ENCODE data around the gene ENO2. TPM values are rescaled to one million over a fixed set of nuclear protein-coding genes. Genes with fewer than 3 reads are reported as not detected.
"Not testable (repeated sequence)": the region's sequence is repeated elsewhere in the genome, so short reads cannot be mapped to it uniquely, and the experiment has no call there.

The ENO2 gene
- total RNA-seq, 1 donor from 2014 or later, result 120 TPM

DNA sequence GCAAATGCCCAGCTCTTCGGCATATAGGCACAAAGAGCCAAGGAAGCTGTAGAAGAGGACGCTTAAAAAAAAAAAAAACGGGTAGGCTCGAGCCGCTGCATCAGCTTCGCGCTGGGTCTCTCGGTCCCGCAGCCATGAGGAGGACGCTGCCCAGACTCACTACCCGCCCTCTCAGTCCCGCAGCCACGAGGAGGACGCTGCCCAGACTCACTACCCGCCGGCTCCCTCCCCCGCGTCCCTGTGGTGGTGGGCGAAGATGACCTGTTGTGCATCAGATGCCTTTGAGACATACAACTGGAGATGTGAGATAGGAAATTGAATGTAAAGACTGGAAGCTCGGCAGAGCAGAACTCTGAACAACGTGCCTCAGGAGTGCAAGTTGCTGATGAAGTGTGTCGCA, 29.8 kb upstream of the ENO2 start:
- intact Hi-C loops (cut with micrococcal nuclease), result no loop called here

DNA sequence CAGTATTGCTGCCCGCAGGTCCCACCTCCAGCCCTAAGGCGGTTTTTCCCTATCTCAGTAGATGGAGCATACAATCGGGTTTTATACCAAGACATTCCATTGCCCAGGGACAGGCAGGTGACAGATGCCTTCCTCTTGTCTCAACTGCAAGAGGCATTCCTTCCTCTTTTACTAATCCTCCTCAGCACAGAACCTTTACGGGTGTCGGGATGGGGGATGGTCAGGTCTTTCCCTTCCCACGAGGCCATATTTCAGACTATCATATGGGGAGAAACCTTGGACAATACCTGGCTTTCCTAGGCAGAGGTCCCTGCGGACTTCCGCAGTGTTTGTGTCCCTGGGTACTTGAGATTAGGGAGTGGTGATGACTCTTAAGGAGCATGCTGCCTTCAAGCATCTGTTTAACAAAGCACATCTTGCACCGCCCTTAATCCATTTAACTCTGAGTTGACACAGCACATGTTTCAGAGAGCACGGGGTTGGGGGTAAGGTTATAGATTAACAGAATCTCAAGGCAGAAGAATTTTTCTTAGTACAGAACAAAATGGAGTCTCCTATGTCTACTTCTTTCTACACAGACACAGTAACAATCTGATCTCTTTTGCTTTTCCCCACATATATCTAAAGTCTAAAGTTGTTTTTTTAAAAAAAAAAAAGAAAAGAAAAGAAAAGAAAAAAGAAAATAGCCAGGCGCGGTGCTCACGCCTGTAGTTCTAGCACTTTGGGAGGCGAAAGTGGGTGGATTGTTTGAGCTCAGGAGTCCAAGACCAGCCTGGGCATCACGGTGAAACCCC, 28.0 kb upstream of the ENO2 start:
- intact Hi-C loops (cut with micrococcal nuclease), result not testable (repeated sequence)

GRCh38 chr12:6887460-6887859, 26.9 kb upstream of the ENO2 start:
- intact Hi-C loops (cut with micrococcal nuclease), result no loop called here

DNA sequence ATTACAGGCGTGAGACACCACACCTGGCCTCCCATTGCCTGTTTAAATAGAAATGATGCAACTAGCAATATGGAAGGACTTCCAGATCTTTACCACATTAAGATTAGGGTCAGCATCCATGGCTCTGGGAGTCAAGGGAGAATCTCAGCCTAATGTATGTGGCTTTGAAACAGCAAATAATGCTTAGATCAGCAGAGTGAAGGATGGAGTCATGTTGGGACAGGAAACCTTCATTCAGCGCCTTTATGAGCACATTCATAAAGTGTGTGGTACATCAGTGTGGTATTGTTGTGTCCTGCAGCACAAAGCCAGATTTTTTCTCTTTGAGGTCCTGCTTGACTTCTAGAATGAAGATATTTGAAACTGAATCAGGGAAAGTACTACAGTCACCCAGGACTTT, 26.0 kb upstream of the ENO2 start:
- intact Hi-C loops (cut with micrococcal nuclease), result no loop called here

GRCh38 chr12:6888794-6889193, 25.6 kb upstream of the ENO2 start:
- intact Hi-C loops (cut with micrococcal nuclease), result not testable (repeated sequence)

- intact Hi-C loops (cut with micrococcal nuclease), result loop anchor here (2.0 kb wide), 1 partner anchor 69 kb away; no protein-coding TSS in a partner anchor
Measured at GRCh38 chr12:6889775-6890573, 24.4 kb upstream of the ENO2 start.

GRCh38 chr12:6890789-6891645, 23.4 kb upstream of the ENO2 start:
- intact Hi-C loops (cut with micrococcal nuclease), result loop anchor here (1.0 to 2.0 kb wide), 6 partner anchors 13 to 68 kb away; partner anchors contain the start of genes ENO2, LRRC23, SPSB2 and TPI1

DNA sequence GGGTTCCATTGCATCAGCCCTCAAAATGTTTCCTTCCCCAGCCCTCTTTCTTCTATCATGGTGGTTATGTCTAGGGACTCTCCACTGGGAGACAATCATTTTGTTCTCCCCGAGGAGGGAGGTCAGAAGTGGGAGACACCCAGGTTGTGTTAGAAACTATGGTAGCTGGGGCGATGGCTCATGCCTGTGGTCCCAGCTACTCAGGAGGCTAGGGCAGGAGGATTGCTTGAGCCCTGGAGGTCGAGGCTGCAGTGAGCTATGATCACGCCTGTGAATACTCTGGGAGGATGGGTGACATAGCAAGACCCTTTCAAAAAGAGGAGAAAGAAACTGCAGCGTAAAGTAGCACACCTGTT, 22.8 kb upstream of the ENO2 start:
- intact Hi-C loops (cut with micrococcal nuclease), result loop anchor here (1.0 to 2.0 kb wide), 6 partner anchors 13 to 67 kb away; partner anchors contain the start of genes ENO2, LRRC23, SPSB2 and TPI1

- intact Hi-C loops (cut with micrococcal nuclease), result not testable (repeated sequence)
Measured at GRCh38 chr12:6892683-6893082, 21.7 kb upstream of the ENO2 start.

- intact Hi-C loops (cut with micrococcal nuclease), result no loop called here
Measured at GRCh38 chr12:6894321-6894720, 20.1 kb upstream of the ENO2 start.

GRCh38 chr12:6896846-6897435, 17.4 kb upstream of the ENO2 start:
- intact Hi-C loops (cut with micrococcal nuclease), result no loop called here

GRCh38 chr12:6899427-6899826, 15.0 kb upstream of the ENO2 start:
- intact Hi-C loops (cut with micrococcal nuclease), result no loop called here

- intact Hi-C loops (cut with micrococcal nuclease), result no loop called here
Measured at GRCh38 chr12:6899837-6900519, 14.4 kb upstream of the ENO2 start.

DNA sequence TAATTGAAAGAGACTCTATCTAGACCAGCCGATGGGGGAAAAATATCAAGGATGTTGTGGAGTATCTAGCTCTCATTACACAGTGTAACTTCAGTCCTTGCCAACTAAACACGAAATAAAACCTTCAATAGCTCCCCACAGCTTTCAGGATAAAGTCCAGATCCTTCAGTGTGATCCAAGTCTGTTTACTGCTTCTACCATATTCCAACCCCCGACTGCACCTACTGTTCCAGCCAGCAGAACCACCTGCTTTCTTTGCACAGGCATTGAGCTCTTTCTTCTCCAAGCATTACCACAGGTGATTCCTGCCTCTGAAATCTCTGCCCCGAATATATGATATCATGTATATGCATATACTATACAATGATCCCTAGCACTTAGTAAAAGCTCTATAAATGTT, 11.9 kb upstream of the ENO2 start:
- intact Hi-C loops (cut with micrococcal nuclease), result no loop called here

DNA sequence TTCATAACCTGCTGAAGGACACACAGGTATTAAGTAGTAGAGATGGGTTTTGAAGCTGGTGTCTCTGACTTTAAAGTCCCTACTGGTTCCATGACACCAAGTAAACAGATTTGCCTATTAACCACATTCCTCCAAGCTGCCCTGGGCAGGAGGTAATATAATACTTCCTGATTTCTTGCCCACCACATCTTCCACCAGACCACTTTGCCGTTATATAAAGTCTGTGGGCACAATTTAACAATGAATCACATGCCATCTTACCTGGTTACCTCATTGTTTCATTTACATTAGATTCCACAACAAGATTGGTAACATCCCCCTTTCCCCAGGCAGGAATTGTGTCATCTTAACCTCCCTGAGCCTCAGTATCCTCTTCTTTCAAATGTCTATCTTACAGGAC, 10.7 kb upstream of the ENO2 start:
- intact Hi-C loops (cut with micrococcal nuclease), result loop anchor here (1.0 to 2.0 kb wide), 6 partner anchors 11 to 240 kb away; partner anchors contain the start of genes ENO2, ING4, SPSB2 and USP5

DNA sequence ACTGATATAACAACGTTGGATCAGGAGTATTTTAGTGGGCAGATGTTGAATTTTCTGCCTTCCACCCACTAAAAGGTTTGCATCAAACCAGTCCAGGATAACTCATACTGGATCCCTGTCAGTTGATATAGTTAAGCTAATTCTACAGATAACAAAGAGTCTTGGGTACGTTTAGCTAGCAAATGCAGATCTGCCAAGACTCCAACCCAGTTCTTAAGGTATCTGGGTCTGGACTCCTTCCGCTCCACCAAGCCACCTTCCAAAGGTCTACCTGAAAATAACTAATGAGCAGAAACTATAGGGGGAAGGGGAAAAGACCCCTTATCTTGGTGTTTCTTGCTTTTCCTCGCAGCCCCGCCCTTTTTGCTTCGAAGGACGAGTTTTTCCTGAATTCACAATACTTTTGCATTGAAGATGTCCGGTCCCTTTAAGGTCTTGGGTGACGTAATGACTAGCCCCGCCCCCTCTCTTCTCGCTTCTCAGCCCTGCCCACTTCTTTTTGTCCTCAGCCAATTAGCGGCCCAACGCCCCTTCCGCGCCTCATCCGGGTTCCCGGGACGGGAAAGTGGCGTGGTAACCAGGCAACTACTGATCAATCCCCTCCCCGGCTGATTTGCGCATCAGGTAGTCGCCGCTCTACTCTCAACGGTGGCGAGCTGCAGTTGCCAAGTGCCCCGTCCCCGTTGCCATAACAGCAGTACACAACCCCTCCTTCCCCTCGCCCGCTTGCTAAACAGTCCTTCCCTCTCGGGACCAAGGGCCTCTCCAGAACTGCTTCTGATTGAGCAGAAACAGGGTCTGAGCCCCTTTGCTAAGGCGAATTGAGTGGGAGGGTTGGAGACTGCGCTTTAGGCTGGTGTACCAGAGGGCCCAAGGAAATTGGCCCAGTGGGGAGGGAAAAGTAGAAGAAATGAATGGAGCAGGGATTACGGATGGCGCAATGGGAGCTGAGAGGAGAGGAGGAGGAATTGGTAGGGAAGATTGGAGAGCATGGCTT, 9.8 kb upstream of the ENO2 start, which contains the start of gene LRRC23:
Gene LRRC23, plus strand, starts transcription at position 543 of the 997 bp plus-strand sequence. CDS start 812 bp downstream, outside the sequence.
- intact Hi-C loops (cut with micrococcal nuclease), result loop anchor here (1.0 to 2.0 kb wide), 6 partner anchors 10 to 241 kb away; partner anchors contain the start of genes ENO2, ING4, SPSB2 and USP5

GRCh38 chr12:6905414-6906040, 8.9 kb upstream of the ENO2 start:
- intact Hi-C loops (cut with micrococcal nuclease), result loop anchor here (2.0 kb wide), 1 partner anchor 33 kb away; no protein-coding TSS in a partner anchor

DNA sequence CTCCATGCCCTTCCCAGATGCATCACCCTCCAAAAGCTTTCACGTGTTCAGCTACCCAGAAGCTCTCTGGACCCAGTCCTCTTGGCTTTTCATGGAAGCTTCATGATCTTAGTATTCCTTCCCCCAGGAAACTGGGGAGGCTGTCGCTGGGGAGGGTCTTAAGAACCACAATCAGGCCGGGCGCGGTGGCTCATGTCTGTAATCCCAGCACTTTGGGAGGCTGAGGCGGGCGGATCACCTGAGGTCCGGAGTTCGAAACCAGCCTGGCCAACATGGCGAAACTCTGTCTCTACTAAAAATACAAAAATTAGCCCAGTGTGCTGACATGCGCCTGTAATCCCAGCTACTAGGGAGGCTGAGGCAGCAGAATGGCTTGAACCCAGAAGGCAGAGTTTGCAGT, 6.2 kb upstream of the ENO2 start:
- intact Hi-C loops (cut with micrococcal nuclease), result not testable (repeated sequence)

Data from T-helper 2 cell treated with Interferon-gamma antibody and Interleukin-4, amounts not matched to agents 100 ng/mL and 5 ng/mL, for 36 hours (primary cell).